Vagina (tissue), 2 donors: ENCODE data around the gene ABTB1.

Source experiments
- POLR2A ChIP-seq, 2 donors: fragments of 450-650 bp; IDR thresholded peaks; one replicate each; pipeline ENCODE4 v1.6.1; 2017; ENCODE audit warnings: antibody characterized with exemption in 2 of 2, mild to moderate bottlenecking in 2 of 2, moderate library complexity in 2 of 2
- POLR2AphosphoS5 ChIP-seq, 2 donors: sonication (generic); formaldehyde crosslinking; IDR thresholded peaks; one replicate each; pipeline ENCODE4 v1.9.0; 2017; ENCODE audit warnings: antibody characterized with exemption in 2 of 2, mild to moderate bottlenecking in 2 of 2, low read depth in 1 of 2; ENCODE audit not compliant: insufficient read depth in 1 of 2
- TF ChIP-seq, protein P1 (sequence below), 3 experiments: fragments of 450-650 bp in 2 of 3; fragments of 200-600 bp in 1 of 3; sonication (generic) in 1 of 3; IDR thresholded peaks; one replicate each; pipeline ENCODE4 v1.5.1; 2017 to 2019; ENCODE audit warnings: antibody characterized with exemption in 3 of 3, mild to moderate bottlenecking in 2 of 3, moderate library complexity in 2 of 3

- TF ChIP-seq POLR2AphosphoS5 (IDR thresholded peaks at IDR 0.05; ENCODE audit: insufficient read depth in 1 of 2, low read depth in 1 of 2) = no peak
- TF ChIP-seq POLR2A (IDR thresholded peaks at IDR 0.05) = no peak
- TF ChIP-seq, protein P1, sequence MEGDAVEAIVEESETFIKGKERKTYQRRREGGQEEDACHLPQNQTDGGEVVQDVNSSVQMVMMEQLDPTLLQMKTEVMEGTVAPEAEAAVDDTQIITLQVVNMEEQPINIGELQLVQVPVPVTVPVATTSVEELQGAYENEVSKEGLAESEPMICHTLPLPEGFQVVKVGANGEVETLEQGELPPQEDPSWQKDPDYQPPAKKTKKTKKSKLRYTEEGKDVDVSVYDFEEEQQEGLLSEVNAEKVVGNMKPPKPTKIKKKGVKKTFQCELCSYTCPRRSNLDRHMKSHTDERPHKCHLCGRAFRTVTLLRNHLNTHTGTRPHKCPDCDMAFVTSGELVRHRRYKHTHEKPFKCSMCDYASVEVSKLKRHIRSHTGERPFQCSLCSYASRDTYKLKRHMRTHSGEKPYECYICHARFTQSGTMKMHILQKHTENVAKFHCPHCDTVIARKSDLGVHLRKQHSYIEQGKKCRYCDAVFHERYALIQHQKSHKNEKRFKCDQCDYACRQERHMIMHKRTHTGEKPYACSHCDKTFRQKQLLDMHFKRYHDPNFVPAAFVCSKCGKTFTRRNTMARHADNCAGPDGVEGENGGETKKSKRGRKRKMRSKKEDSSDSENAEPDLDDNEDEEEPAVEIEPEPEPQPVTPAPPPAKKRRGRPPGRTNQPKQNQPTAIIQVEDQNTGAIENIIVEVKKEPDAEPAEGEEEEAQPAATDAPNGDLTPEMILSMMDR (IDR thresholded peaks at IDR 0.05) = no peak
Measured at GRCh38 chr3:127677541-127678314, 5.0 kb downstream of the ABTB1 start.
